Right lung (tissue), 5 donors: ENCODE data around the gene NELFA. TPM values are rescaled to one million over a fixed set of nuclear protein-coding genes. Genes with fewer than 3 reads are reported as not detected.

Source experiments
- DNase-seq, 2 donors: peaks; one replicate each; pipeline ENCODE4 v3.0.0-alpha.2; 2013
- polyA plus RNA-seq, 5 donors: library from polyadenylated mRNA; unstranded; fragments of 120-200 nt; gene quantifications; one replicate each; pipeline versions ENCODE4 v1.2.1 to v1.2.3, GENCODE V29; 2013; ENCODE audit warnings: inconsistent platforms in 1 of 5, low replicate concordance in 1 of 5; ENCODE audit not compliant: insufficient read length in 5 of 5, insufficient read depth in 1 of 5

The NELFA gene
- polyA plus RNA-seq, 5 donors = 24.6 to 42.7 (median 33.8) TPM

- no peak for DNase-seq
These were observed 40.0 kb downstream of the NELFA start for GRCh38 chr4:1968686-1969295.

- no peak for DNase-seq
These were observed 41.1 kb downstream of the NELFA start for GRCh38 chr4:1967512-1968149.

- no peak for DNase-seq
These were observed 43.8 kb downstream of the NELFA start for GRCh38 chr4:1964971-1965370.

GRCh38 chr4:1964443-1964842, 44.3 kb downstream of the NELFA start:
- no peak for DNase-seq

GRCh38 chr4:1962980-1963379, 45.8 kb downstream of the NELFA start:
- no peak for DNase-seq

GRCh38 chr4:1961563-1961962, 47.2 kb downstream of the NELFA start:
- no peak for DNase-seq

- no peak for DNase-seq
These were observed 47.7 kb downstream of the NELFA start for GRCh38 chr4:1961038-1961437.

GRCh38 chr4:1960170-1960825, 48.5 kb downstream of the NELFA start:
- DNase-seq = no peak

- DNase-seq = no peak
These were observed 49.7 kb downstream of the NELFA start for GRCh38 chr4:1959104-1959384.

GRCh38 chr4:1958276-1959103, 50.3 kb downstream of the NELFA start:
- peak in 1 of 2 donors; percentile 15 for DNase-seq

- no peak for DNase-seq
These were observed 52.1 kb downstream of the NELFA start for GRCh38 chr4:1956631-1957030.

- no peak for DNase-seq
These were observed 55.4 kb downstream of the NELFA start for GRCh38 chr4:1953335-1953734.

- DNase-seq = no peak
These were observed 56.1 kb downstream of the NELFA start for GRCh38 chr4:1952719-1953118.

GRCh38 chr4:1952058-1952700, 56.6 kb downstream of the NELFA start:
- DNase-seq = no peak

GRCh38 chr4:1950369-1950768, 58.4 kb downstream of the NELFA start:
- no peak for DNase-seq

GRCh38 chr4:1948892-1949436, 59.8 kb downstream of the NELFA start:
- DNase-seq = no peak

- no peak for DNase-seq
These were observed 60.5 kb downstream of the NELFA start for GRCh38 chr4:1948232-1948631.

GRCh38 chr4:1945912-1946311, 62.9 kb downstream of the NELFA start:
- no peak for DNase-seq

GRCh38 chr4:1945124-1945895, 63.5 kb downstream of the NELFA start:
- DNase-seq = no peak

- DNase-seq = no peak
These were observed 64.8 kb downstream of the NELFA start for GRCh38 chr4:1943928-1944327.

- DNase-seq = no peak
These were observed 68.2 kb downstream of the NELFA start for GRCh38 chr4:1940566-1940965.
